HTERT RPE-1 (cell line): Measurements from ENCODE around the gene ABCB8.

Source experiments
- in situ Hi-C: fragments of 300-500 bp; cut with MboI; formaldehyde crosslinking; loops from 4 replicates; pipeline ENCODE4 v1.14.3; 2020; ENCODE audit warnings: low sequenced_read_pairs

The ABCB8 gene

DNA sequence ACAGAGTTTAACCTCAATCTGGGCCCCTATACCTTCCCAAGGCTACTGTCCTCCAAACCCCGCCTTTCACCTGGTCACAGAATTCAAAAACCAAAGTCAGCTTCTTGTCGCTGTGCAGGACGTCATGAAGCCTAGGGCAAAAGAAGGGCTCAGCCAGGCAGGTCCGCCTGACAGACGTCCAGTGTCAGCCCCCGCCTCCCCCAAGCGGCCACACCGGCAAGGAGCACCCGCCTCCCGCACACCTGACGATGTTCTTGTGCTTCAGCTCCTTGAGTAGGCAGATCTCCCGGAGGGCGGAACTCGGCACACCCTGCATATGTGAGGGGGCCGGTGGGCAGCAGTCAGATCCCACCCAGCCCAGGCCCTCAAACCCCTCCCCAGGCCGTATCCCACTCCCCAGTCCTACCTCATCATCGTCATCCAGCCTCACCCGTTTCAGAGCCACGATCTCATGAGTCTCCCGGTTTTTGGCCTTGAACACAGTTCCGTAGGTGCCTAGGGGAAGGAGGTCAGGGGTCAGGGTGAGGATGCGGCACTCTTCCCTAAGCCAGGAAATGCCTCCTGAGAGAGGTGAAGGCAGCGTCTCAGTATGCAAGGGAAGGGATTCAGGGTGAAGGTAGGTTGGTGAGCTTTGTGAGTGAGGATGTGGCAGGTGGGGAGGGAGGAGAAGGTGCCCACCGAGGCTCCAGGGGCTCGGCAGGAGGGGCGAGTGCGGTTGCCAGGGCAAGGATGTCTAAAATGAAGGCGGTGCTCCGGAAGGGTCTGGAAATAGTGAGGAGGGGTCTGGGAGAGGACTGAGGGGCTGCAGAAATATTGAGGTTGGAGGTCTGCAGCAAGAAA is 28.6 kb downstream of the ABCB8 start:
- in situ Hi-C loops, result no loop called here

DNA sequence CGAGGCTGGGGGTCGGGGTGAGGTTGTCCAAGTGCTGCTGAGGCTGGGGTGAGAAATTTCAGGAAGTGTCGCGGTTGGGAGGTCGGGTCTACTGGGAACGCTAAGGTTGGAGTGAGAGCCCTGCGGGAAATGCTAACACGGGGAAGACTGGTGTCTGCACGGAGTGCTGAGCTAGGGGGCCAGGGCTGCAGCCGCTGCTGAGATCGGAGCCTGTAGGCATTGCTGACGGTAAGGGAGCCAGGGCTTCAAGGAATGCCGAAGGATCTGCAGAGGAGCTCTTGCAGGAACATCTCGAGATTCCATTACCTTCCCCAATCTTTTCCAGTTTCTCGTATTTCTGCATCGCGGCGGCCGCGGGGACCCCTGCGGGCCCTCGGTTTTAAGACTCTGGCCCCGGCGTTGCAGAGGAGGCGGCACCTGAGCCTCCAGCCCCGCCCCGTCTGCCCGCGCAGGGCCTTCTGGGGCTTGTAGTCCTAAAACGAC is 29.3 kb downstream of the ABCB8 start, which contains the start of gene CDK5:
Gene CDK5 (minus strand): TSS at position 392 of the 483 bp plus-strand sequence. CDS start 49 bp downstream, at position 343.
- in situ Hi-C loops, result no loop called here

DNA sequence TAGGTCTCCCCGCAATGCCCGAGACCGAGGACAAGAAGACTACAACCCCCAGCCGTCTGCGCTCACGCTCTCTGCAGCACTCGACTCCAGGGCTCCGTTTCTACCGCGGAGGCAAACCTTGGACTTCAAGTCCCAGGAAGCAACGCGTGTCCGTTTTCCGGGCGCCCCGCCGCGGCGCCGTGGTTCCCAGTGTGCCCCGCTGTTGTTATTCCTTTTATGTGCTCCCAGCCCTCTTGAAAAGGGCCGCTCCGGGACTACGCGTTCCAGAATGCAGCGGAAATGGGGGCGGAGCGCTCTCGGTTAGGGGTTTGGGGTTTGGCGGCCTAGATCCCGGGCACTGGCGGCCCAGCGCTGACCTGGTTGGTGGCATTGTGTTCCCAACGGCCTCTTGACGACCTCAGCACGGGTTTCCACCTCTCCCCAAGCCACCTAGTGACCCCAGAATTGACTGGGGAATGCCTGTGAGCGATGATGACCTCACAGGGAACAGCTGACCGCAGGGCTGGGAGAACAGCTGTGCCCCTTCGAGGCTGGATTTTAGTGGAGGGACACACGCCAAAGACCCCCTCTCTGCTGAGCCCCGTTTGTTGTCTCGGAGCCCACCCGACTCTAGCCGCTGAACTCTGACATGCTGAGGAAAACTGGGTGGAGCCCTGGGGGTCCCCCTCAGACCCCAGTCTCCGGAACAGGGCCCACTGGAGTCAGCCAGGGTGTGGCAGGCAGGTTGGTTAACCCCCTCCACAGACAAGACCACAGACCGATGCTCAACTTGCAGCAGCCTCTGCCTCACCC is 29.9 kb downstream of the ABCB8 start:
- in situ Hi-C loops, result no loop called here

GRCh38 chr7:151058781-151059366 is 30.6 kb downstream of the ABCB8 start:
- in situ Hi-C loops, result no loop called here

DNA sequence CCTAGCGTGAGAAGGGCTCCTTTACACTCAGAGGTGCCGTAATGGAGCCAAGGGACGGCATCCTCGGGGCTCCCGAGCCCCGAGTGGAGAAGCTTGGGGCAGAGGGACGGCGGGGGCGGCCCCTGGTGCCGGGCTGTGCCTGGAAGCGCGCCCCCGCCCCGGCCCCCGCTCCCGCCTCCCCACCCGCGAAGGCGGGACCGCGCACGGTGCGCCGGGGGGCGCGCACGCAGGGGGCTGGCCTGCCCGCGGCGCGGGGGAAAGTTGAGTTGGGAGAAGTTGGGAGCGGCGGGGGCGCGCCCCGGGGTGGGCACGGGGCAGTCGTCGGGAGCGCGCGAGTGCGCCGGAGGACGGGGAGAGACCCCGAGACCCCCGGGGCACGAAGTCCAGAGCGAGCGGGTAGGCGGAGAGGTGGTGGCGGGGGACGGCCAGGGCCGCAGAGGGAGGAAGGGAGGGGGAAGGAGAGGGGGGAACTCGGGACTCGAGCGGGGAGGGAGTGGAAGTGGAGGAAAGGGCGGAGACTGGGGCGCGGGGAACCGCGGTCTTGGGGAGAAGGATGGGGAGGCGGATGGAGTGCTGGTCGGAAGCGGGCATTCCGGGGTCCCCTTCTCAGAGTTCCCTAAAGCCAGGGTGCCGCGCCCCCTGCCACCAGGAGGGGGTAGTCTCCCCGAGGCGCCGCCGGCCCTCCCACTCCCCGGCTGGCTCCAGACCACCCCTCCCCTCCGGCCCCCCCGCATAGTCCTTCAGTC is 31.3 kb downstream of the ABCB8 start, which contains the start of gene SLC4A2:
Gene SLC4A2 (plus strand): TSS at position 223 of the 746 bp plus-strand sequence. CDS start 2,399 bp downstream, outside the sequence.
- in situ Hi-C loops, result no loop called here

GRCh38 chr7:151060113-151060415 is 31.8 kb downstream of the ABCB8 start:
- in situ Hi-C loops, result no loop called here

- in situ Hi-C loops, result no loop called here
Measured at GRCh38 chr7:151060416-151061212, 32.4 kb downstream of the ABCB8 start.

- in situ Hi-C loops, result no loop called here
Measured at GRCh38 chr7:151061213-151062110, 33.2 kb downstream of the ABCB8 start.

DNA sequence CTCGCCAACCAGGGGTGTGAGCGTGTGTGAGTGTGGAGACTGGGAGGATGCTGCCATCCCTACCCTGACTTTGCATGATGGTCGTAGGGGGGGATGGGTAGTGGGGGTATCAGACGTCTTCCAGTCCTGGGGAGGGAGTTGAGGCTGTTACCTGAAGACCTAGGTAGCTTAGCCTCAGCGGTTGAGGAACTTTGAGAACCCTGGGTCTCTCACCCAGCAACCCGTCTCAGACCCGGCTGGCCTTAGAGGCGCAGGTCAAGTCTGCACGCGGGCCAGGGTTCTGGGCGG is 33.8 kb downstream of the ABCB8 start:
- in situ Hi-C loops, result no loop called here

GRCh38 chr7:151062399-151063211 is 34.4 kb downstream of the ABCB8 start:
- in situ Hi-C loops, result no loop called here

DNA sequence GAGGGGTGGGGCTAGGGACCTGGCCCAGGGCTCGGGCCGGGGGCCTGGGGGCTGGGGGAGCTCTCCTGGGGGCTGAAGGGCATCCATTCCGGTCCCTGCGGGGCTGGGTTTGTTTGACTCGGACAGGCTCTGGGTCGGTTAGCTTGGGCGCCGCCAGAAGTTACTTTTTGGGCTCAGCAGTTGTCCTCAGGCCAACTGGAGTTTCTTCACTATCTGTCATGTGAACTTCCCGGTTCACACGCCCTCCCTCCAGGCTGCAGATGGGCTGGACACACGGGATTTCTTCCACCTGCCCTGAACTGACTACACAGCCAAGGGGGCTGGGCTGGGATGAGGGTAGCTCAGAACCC is 34.9 kb downstream of the ABCB8 start:
- in situ Hi-C loops, result no loop called here

GRCh38 chr7:151064454-151064853 is 36.2 kb downstream of the ABCB8 start:
- in situ Hi-C loops, result no loop called here

- in situ Hi-C loops, result no loop called here
Measured at GRCh38 chr7:151064993-151065392, 36.7 kb downstream of the ABCB8 start.

DNA sequence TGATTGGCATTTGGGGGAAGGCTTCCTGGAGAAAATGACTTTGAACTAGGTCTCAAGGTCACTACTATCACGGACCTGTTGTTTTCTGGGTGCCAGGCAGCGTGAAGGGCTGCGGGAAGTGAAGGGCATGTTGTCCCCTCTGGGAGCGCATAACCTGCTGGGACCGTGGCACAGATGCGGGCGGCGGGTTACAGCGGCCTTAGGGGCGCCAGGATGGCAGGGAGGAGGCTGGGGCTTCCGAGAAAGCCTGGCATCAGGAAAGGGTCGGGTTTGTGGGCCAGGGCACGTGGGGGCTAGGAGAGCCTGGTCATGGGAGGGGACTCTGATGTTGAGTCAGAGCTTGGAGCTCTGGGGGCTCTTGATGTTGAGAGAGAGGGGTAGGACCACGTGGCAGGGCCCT is 37.3 kb downstream of the ABCB8 start:
- in situ Hi-C loops, result no loop called here

GRCh38 chr7:151066273-151066974 is 38.2 kb downstream of the ABCB8 start:
- in situ Hi-C loops, result no loop called here

- in situ Hi-C loops, result no loop called here
Measured at GRCh38 chr7:151068069-151068773, 40.0 kb downstream of the ABCB8 start.
